CD8-positive, alpha-beta memory T cell (primary cell): Measurements from ENCODE around the gene BIK. TPM values are rescaled to one million over a fixed set of nuclear protein-coding genes. Genes with fewer than 3 reads are reported as not detected.

ENCODE experiments used
- CTCF ChIA-PET: fragments of 350-600 bp; sonication (Branson Sonifier 250); formaldehyde crosslinking; loops from one replicate; lab custom pipeline; 2021; ENCODE audit warnings: antibody characterized with exemption; lab: Charles Lee
- POLR2A ChIA-PET: fragments of 350-600 bp; sonication (Branson Sonifier 250); formaldehyde crosslinking; loops from one replicate; lab custom pipeline; 2021; ENCODE audit warnings: antibody characterized with exemption; lab: Charles Lee
- DNase-seq, 5 donors: peaks; one replicate each; pipeline versions ENCODE4 v3.0.0 to v3.0.0-alpha.2; 2020 to 2022; ENCODE audit warnings: mixed read lengths in 1 of 5
- H3K27ac ChIP-seq: one replicate; pipeline ENCODE4 v1.7.0; 2013; ENCODE audit warnings: low read depth, mild to moderate bottlenecking, low read length, moderate library complexity
- H3K27me3 ChIP-seq: 2 replicates; pipeline ENCODE4 v1.7.0; 2013; ENCODE audit warnings: low read length, mild to moderate bottlenecking; ENCODE audit not compliant: insufficient read depth, poor library complexity, severe bottlenecking
- H3K36me3 ChIP-seq: 2 replicates; pipeline ENCODE4 v1.7.0; 2013; ENCODE audit warnings: mild to moderate bottlenecking, low read length, moderate library complexity; ENCODE audit not compliant: insufficient read depth
- H3K4me1 ChIP-seq: 2 replicates; pipeline ENCODE4 v1.7.0; 2013; ENCODE audit warnings: mild to moderate bottlenecking, low read length, moderate library complexity; ENCODE audit not compliant: insufficient read depth
- H3K4me3 ChIP-seq: 2 replicates; pipeline ENCODE4 v1.7.0; 2013; ENCODE audit warnings: mild to moderate bottlenecking, low read length
- H3K9me3 ChIP-seq: 2 replicates; pipeline ENCODE4 v1.7.0; 2013; ENCODE audit warnings: mild to moderate bottlenecking, low read length
- H3K27ac Mint-ChIP-seq, 8 donors: one replicate each; pipeline ENCODE4 v1.8.0; 2020 to 2021; ENCODE audit warnings: mixed read lengths in 8 of 8, mild to moderate bottlenecking in 6 of 8, inconsistent platforms in 3 of 8, moderate library complexity in 3 of 8
- H3K27me3 Mint-ChIP-seq, 2 donors: one replicate each; pipeline ENCODE4 v1.8.0; 2020 to 2021; ENCODE audit warnings: mixed read lengths in 2 of 2, mild to moderate bottlenecking in 1 of 2, moderate library complexity in 1 of 2
- H3K36me3 Mint-ChIP-seq, 3 donors: one replicate each; pipeline ENCODE4 v1.8.0; 2020 to 2021; ENCODE audit warnings: mixed read lengths in 3 of 3, inconsistent platforms in 1 of 3, mild to moderate bottlenecking in 1 of 3
- H3K4me1 Mint-ChIP-seq, 3 donors: one replicate each; pipeline ENCODE4 v1.8.0; 2020 to 2021; ENCODE audit warnings: mixed read lengths in 3 of 3, inconsistent platforms in 1 of 3, mild to moderate bottlenecking in 1 of 3
- H3K4me3 Mint-ChIP-seq, 7 donors: one replicate each; pipeline ENCODE4 v1.8.0; 2020 to 2021; ENCODE audit warnings: mixed read lengths in 7 of 7, mild to moderate bottlenecking in 6 of 7, moderate library complexity in 4 of 7, inconsistent platforms in 2 of 7
- H3K9me3 Mint-ChIP-seq, 5 donors: one replicate each; pipeline ENCODE4 v1.8.0; 2020 to 2022; ENCODE audit warnings: mixed read lengths in 5 of 5, mild to moderate bottlenecking in 3 of 5, moderate library complexity in 2 of 5, inconsistent platforms in 1 of 5
- polyA plus RNA-seq: library from polyadenylated mRNA; unstranded; fragments of 300-500 nt; fragmentation: Illumina TruSeq; gene quantifications from one replicate; pipeline ENCODE4 v1.2.3, GENCODE V29; 2021
- total RNA-seq, 2 experiments: library from RNA; stranded (reverse); gene quantifications; one replicate each; pipeline ENCODE4 v1.2.3, GENCODE V29; 2021

Gene BIK
- total and polyA plus RNA-seq, 3 experiments from 2014 or later: 4.0 to 7.2 (median 4.1) TPM

- POLR2A ChIA-PET: no interaction called here
- no peak overlapping the region for H3K4me3 ChIP-seq
- CTCF ChIA-PET: no interaction called here
- no peaks in the 10 kb centered on the region for H3K4me1 ChIP-seq
- Mint-ChIP-seq H3K27me3 (no peaks in the 10 kb centered on the region), H3K27ac (peak overlapping the region in 1 of 8 donors; percentile 57), H3K4me3 (no peak overlapping the region), H3K9me3 (no peaks in the 10 kb centered on the region), H3K36me3 (no peaks in the 10 kb centered on the region), H3K4me1 (no peaks in the 10 kb centered on the region)
- no peaks in the 10 kb centered on the region for H3K36me3 ChIP-seq
- H3K9me3 ChIP-seq: no peaks in the 10 kb centered on the region
- no peak for DNase-seq
- no peak overlapping the region for H3K27ac ChIP-seq
- H3K27me3 ChIP-seq: no peaks in the 10 kb centered on the region
These were observed 7.7 kb downstream of the BIK start for GRCh38 chr22:43118024-43118849.

- Mint-ChIP-seq H3K9me3 (no peaks in the 10 kb centered on the region), H3K27me3 (no peaks in the 10 kb centered on the region), H3K4me3 (no peak overlapping the region), H3K27ac (no peak overlapping the region), H3K36me3 (no peaks in the 10 kb centered on the region), H3K4me1 (no peaks in the 10 kb centered on the region)
- H3K27me3 ChIP-seq: no peaks in the 10 kb centered on the region
- no peaks in the 10 kb centered on the region for H3K36me3 ChIP-seq
- DNase-seq: no peak
- CTCF ChIA-PET: no interaction called here
- no peaks in the 10 kb centered on the region for H3K9me3 ChIP-seq
- H3K4me1 ChIP-seq: no peaks in the 10 kb centered on the region
- no peak overlapping the region for H3K4me3 ChIP-seq
- POLR2A ChIA-PET: no interaction called here
- H3K27ac ChIP-seq: no peak overlapping the region
These were observed 8.5 kb downstream of the BIK start for GRCh38 chr22:43118953-43119458.

- Histone ChIP-seq H3K27ac (no peak overlapping the region), H3K36me3 (no peaks in the 10 kb centered on the region), H3K9me3 (no peaks in the 10 kb centered on the region), H3K4me3 (no peak overlapping the region), H3K27me3 (no peaks in the 10 kb centered on the region), H3K4me1 (no peaks in the 10 kb centered on the region)
- H3K9me3 Mint-ChIP-seq: no peaks in the 10 kb centered on the region
- CTCF ChIA-PET: no interaction called here
- H3K4me3 Mint-ChIP-seq: no peak overlapping the region
- POLR2A ChIA-PET: no interaction called here
- no peak for DNase-seq
- H3K4me1 Mint-ChIP-seq: peaks cover 0 to 3% (median 0%) of the 10 kb centered on the region in 3 donors
- no peak overlapping the region for H3K27ac Mint-ChIP-seq
- H3K36me3 Mint-ChIP-seq: peaks cover 0 to 1% (median 0%) of the 10 kb centered on the region in 3 donors
- peaks cover 0 to 1% of the 10 kb centered on the region in 2 donors for H3K27me3 Mint-ChIP-seq
These were observed 16.1 kb downstream of the BIK start for GRCh38 chr22:43126501-43127165.

GRCh38 chr22:43127166-43127908 is 16.8 kb downstream of the BIK start:
- Histone ChIP-seq H3K36me3 (no peaks in the 10 kb centered on the region), H3K9me3 (no peaks in the 10 kb centered on the region), H3K4me1 (no peaks in the 10 kb centered on the region), H3K4me3 (no peak overlapping the region), H3K27me3 (no peaks in the 10 kb centered on the region), H3K27ac (no peak overlapping the region)
- CTCF ChIA-PET: interaction anchor here (0.6 kb wide), 1 partner anchor 15 kb away, joined by 4 read pairs; no protein-coding TSS in a partner anchor
- DNase-seq: no peak
- peaks cover 0 to 3% (median 0%) of the 10 kb centered on the region in 3 donors for H3K4me1 Mint-ChIP-seq
- peaks cover 0 to 1% of the 10 kb centered on the region in 2 donors for H3K27me3 Mint-ChIP-seq
- peaks cover 0 to 8% (median 0%) of the 10 kb centered on the region in 3 donors for H3K36me3 Mint-ChIP-seq
- H3K9me3 Mint-ChIP-seq: no peaks in the 10 kb centered on the region
- no peak overlapping the region for H3K4me3 Mint-ChIP-seq
- POLR2A ChIA-PET: no interaction called here
- no peak overlapping the region for H3K27ac Mint-ChIP-seq

- Histone ChIP-seq H3K27ac (no peak overlapping the region), H3K9me3 (no peaks in the 10 kb centered on the region), H3K36me3 (no peaks in the 10 kb centered on the region), H3K4me3 (no peak overlapping the region), H3K4me1 (no peaks in the 10 kb centered on the region), H3K27me3 (no peaks in the 10 kb centered on the region)
- H3K4me1 Mint-ChIP-seq: peaks cover 0 to 3% (median 0%) of the 10 kb centered on the region in 3 donors
- POLR2A ChIA-PET: no interaction called here
- peaks cover 0 to 1% of the 10 kb centered on the region in 2 donors for H3K27me3 Mint-ChIP-seq
- CTCF ChIA-PET: no interaction called here
- no peak for DNase-seq
- peak overlapping the region in 1 of 8 donors; percentile 79 for H3K27ac Mint-ChIP-seq
- peaks cover 0 to 13% (median 0%) of the 10 kb centered on the region in 3 donors for H3K36me3 Mint-ChIP-seq
- no peaks in the 10 kb centered on the region for H3K9me3 Mint-ChIP-seq
- no peak overlapping the region for H3K4me3 Mint-ChIP-seq
These were observed 17.6 kb downstream of the BIK start for GRCh38 chr22:43128116-43128515.

GRCh38 chr22:43128928-43129424 is 18.4 kb downstream of the BIK start:
- peaks cover 4 to 22% (median 4%) of the 10 kb centered on the region in 3 donors for H3K36me3 Mint-ChIP-seq

GRCh38 chr22:43129426-43130425 is 19.2 kb downstream of the BIK start:
- Mint-ChIP-seq H3K36me3 (peaks cover 4 to 27% (median 4%) of the 10 kb centered on the region in 3 donors), H3K4me1 (peaks cover 0 to 3% (median 0%) of the 10 kb centered on the region in 3 donors), H3K27ac (no peak overlapping the region), H3K9me3 (no peaks in the 10 kb centered on the region), H3K27me3 (peaks cover 0 to 1% of the 10 kb centered on the region in 2 donors), H3K4me3 (no peak overlapping the region)
- Histone ChIP-seq H3K36me3 (no peaks in the 10 kb centered on the region), H3K27me3 (no peaks in the 10 kb centered on the region), H3K27ac (no peak overlapping the region), H3K4me3 (no peak overlapping the region), H3K4me1 (no peaks in the 10 kb centered on the region), H3K9me3 (no peaks in the 10 kb centered on the region)
- ChIA-PET CTCF (no interaction called here), POLR2A (no interaction called here)
- no peak for DNase-seq

More at GRCh38 chr22:43128928-43129424, 18.4 kb downstream of the BIK start:
- Histone ChIP-seq H3K9me3 (no peaks in the 10 kb centered on the region), H3K27ac (no peak overlapping the region), H3K4me3 (no peak overlapping the region), H3K4me1 (no peaks in the 10 kb centered on the region), H3K27me3 (no peaks in the 10 kb centered on the region), H3K36me3 (no peaks in the 10 kb centered on the region)
- Mint-ChIP-seq H3K27me3 (peaks cover 0 to 1% of the 10 kb centered on the region in 2 donors), H3K4me1 (peaks cover 0 to 3% (median 0%) of the 10 kb centered on the region in 3 donors), H3K9me3 (no peaks in the 10 kb centered on the region), H3K27ac (peak overlapping the region in 1 of 8 donors; percentile 43), H3K4me3 (no peak overlapping the region)
- no peak for DNase-seq
- CTCF ChIA-PET: no interaction called here
- POLR2A ChIA-PET: no interaction called here
